HG03558 (cell line): ENCODE results near the gene CPT1B.
"Not testable (repeated sequence)": the region's sequence is repeated elsewhere in the genome, so short reads cannot be mapped to it uniquely, and the experiment has no call there.

ENCODE experiments used
- ATAC-seq: cut with Tn5 transposase; IDR thresholded peaks from one replicate; pipeline ENCODE4 v1.9.1; 2021; ENCODE audit warnings: moderate number of reproducible peaks; ENCODE audit not compliant: unreplicated experiment; ENCODE audit errors: extremely low read depth

CPT1B gene

GRCh38 chr22:50548040-50548920 lies 29.9 kb downstream of the CPT1B start:
- ATAC-seq, result no peak

GRCh38 chr22:50547263-50547985 lies 30.8 kb downstream of the CPT1B start:
- ATAC-seq, result no peak

- no peak for ATAC-seq
Observed at GRCh38 chr22:50546326-50547262, 31.6 kb downstream of the CPT1B start.

- no peak for ATAC-seq
Observed at GRCh38 chr22:50545522-50546325, 32.5 kb downstream of the CPT1B start, which contains the start of gene KLHDC7B. KLHDC7B (plus strand) TSS chr22:50545899; CDS start chr22:50546244, 345 bp downstream.

GRCh38 chr22:50544746-50545253 lies 33.4 kb downstream of the CPT1B start:
- ATAC-seq, result no peak

- no peak for ATAC-seq
Observed at GRCh38 chr22:50544078-50544745, 34.0 kb downstream of the CPT1B start.

- ATAC-seq, result no peak
Observed at GRCh38 chr22:50542416-50542927, 35.8 kb downstream of the CPT1B start.

GRCh38 chr22:50541667-50542026 lies 36.6 kb downstream of the CPT1B start:
- ATAC-seq, result not testable (repeated sequence)

- no peak for ATAC-seq
Observed at GRCh38 chr22:50540381-50540780, 37.8 kb downstream of the CPT1B start.

- ATAC-seq, result no peak
Observed at GRCh38 chr22:50537765-50538164, 40.5 kb downstream of the CPT1B start.

- ATAC-seq, result no peak
Observed at GRCh38 chr22:50536226-50536625, 42.0 kb downstream of the CPT1B start.

GRCh38 chr22:50535113-50535512 lies 43.1 kb downstream of the CPT1B start:
- ATAC-seq, result no peak

- ATAC-seq, result not testable (repeated sequence)
Observed at GRCh38 chr22:50533856-50534711, 44.1 kb downstream of the CPT1B start.

- no peak for ATAC-seq
Observed at GRCh38 chr22:50532824-50533796, 45.1 kb downstream of the CPT1B start.

GRCh38 chr22:50531962-50532674 lies 46.1 kb downstream of the CPT1B start:
- no peak for ATAC-seq

- ATAC-seq, result no peak
Observed at GRCh38 chr22:50531546-50531961, 46.7 kb downstream of the CPT1B start.
